SK-N-MC (cell line): ENCODE data around the gene TMEM151A.

Source experiments
- EZH2 ChIP-seq: fragments of 200-600 bp; sonication (generic); IDR thresholded peaks from one replicate; pipeline ENCODE4 v1.6.1; 2017; ENCODE audit warnings: antibody characterized with exemption
- POLR2AphosphoS5 ChIP-seq: IDR thresholded peaks from 2 replicates; pipeline ENCODE4 v1.6.1; 2012; ENCODE audit warnings: mild to moderate bottlenecking, low read depth, low read length, borderline replicate concordance

GRCh38 chr11:66310324-66310723 is 18.6 kb downstream of the TMEM151A start:
- no peak for TF ChIP-seq EZH2
- no peak for TF ChIP-seq POLR2AphosphoS5
